GM12864 (cell line): Measurements from ENCODE around the gene CRKL.
"Not testable (repeated sequence)": the region's sequence is repeated elsewhere in the genome, so short reads cannot be mapped to it uniquely, and the experiment has no call there.

Source experiments
- DNase-seq: peaks from one replicate; pipeline ENCODE4 v3.0.0-alpha.2; 2011; ENCODE audit warnings: low read depth
- H3K4me3 ChIP-seq: 2 replicates; pipeline ENCODE4 v1.5.1; 2011; ENCODE audit warnings: mild to moderate bottlenecking, low read depth, low read length, control low read depth
- TF ChIP-seq, protein P1 (sequence below): IDR thresholded peaks from 2 replicates; pipeline ENCODE4 v1.5.1; 2011; ENCODE audit warnings: low read depth, mild to moderate bottlenecking, moderate library complexity, low read length, control low read depth, inconsistent platforms; ENCODE audit errors: missing control alignments

CRKL gene

DNA sequence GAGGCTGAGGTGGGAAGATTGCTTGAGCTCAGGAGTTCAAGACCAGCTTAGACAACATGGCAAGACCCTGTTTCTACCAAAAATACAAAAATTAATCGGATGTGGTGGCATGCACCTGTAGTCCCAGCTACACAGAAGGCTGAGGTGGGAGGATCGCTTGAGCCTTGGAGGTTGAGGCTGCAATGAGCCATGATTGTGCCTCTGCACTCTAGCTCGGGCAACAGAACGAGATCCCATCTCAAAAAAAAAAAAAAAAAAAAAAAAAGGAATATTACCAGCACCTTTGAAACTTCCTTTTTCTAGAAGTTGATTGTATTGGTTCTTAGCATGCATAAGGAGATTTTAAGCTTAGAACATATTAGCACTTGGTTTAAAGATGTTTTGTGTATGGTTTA lies 11.4 kb downstream of the CRKL start:
- no peak overlapping the region for H3K4me3 ChIP-seq
- TF ChIP-seq, protein P1, sequence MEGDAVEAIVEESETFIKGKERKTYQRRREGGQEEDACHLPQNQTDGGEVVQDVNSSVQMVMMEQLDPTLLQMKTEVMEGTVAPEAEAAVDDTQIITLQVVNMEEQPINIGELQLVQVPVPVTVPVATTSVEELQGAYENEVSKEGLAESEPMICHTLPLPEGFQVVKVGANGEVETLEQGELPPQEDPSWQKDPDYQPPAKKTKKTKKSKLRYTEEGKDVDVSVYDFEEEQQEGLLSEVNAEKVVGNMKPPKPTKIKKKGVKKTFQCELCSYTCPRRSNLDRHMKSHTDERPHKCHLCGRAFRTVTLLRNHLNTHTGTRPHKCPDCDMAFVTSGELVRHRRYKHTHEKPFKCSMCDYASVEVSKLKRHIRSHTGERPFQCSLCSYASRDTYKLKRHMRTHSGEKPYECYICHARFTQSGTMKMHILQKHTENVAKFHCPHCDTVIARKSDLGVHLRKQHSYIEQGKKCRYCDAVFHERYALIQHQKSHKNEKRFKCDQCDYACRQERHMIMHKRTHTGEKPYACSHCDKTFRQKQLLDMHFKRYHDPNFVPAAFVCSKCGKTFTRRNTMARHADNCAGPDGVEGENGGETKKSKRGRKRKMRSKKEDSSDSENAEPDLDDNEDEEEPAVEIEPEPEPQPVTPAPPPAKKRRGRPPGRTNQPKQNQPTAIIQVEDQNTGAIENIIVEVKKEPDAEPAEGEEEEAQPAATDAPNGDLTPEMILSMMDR, result no peak
- DNase-seq, result no peak

- TF ChIP-seq, protein P1, result no peak
- no peak overlapping the region for H3K4me3 ChIP-seq
- DNase-seq, result no peak
Measured at GRCh38 chr22:20930004-20930403, 12.8 kb downstream of the CRKL start.

- H3K4me3 ChIP-seq, DNase-seq: not testable (repeated sequence)
Measured at GRCh38 chr22:20930435-20930834, 13.2 kb downstream of the CRKL start.

GRCh38 chr22:20931126-20931654 lies 14.0 kb downstream of the CRKL start:
- no peak for DNase-seq
- TF ChIP-seq, protein P1, result no peak
- no peak overlapping the region for H3K4me3 ChIP-seq

DNA sequence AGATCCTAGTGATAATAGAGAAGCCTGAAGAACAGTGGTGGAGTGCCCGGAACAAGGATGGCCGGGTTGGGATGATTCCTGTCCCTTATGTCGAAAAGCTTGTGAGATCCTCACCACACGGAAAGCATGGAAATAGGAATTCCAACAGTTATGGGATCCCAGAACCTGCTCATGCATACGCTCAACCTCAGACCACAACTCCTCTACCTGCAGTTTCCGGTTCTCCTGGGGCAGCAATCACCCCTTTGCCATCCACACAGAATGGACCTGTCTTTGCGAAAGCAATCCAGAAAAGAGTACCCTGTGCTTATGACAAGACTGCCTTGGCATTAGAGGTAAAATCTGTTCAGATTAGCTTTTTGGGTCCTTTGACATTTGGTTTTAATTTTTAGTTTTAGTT lies 16.7 kb downstream of the CRKL start:
- TF ChIP-seq, protein P1, result no peak
- no peak for DNase-seq
- no peak overlapping the region for H3K4me3 ChIP-seq

- H3K4me3 ChIP-seq, DNase-seq: not testable (repeated sequence)
Measured at GRCh38 chr22:20935049-20935448, 17.8 kb downstream of the CRKL start.

DNA sequence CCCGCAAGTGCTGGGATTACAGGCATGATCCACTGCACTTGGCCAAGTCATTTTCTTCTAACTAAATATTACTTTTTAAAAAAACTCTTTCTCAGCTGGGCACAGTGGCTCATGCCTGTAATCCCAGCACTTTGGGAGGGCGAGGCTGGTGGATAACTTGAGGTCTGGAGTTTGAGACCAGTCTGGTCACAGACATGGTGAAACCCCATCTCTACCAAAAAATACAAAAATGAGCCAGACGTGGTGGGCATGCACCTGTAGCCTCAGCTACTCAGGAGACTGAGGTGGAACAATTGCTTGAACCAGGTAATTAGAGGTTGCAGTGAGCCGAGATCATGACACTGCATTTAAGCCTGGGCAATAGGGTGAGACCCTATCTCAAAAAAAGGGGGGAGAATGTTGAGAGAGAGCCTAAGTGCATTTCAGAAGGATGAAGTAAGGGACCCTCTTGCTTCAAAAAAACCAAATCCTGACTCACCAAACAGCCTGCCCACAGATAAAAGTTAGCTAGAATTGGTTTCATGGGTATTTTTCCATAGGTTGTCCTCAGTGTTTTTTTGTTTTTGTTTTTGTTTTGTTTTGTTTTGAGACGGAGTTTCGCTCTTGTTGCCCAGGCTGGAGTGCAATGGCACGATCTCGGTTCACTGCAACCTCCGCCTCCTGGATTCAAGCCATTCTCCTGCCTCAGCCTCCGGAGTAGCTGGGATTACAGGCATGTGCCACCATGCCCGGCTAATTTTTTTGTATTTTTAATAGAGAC lies 18.8 kb downstream of the CRKL start:
- not testable (repeated sequence) for DNase-seq

DNA sequence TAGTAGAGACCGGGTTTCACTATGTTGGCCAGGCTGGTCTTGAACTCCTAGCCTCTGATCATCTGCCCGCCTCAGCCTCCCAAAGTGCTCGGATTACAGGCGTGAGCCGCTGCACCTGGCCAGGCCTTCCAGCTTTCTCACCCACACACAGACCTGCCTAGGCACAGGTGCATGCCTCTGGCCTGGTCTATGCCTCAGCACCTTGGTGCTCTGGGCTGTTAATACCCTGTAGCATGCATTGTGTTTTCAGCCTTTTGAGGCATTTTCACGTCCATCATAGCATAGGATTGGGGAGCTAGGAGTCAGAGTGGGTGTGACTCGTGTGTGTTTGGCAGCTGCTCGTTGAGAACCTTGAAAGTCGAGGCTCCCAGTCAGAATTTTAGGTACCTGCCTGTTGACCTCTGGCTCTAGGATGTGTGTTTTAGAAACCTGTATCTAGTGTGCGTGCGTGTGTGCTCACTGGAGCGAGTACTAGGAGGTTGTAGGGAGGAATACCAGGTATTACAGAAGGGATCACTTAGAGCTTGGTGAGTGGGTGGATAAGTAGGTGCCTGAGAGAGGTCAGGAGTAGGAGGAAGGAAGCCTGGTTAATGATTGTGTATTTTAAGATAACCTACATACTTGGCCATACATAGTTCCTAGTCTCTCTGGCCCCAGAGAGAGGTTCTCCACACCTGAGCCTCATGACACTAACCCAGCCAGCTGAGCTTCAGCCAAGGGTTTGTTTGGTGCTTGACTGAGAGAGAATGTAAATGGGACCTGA lies 20.0 kb downstream of the CRKL start:
- TF ChIP-seq, protein P1, result no peak
- no peak overlapping the region for H3K4me3 ChIP-seq
- DNase-seq, result no peak

More for the DNA sequence above, 18.8 kb downstream of the CRKL start:
- H3K4me3 ChIP-seq, result not testable (repeated sequence)
